Prostate gland (tissue), 2 donors: Measurements from ENCODE around the gene FAM72B.
"Not testable (repeated sequence)": the region's sequence is repeated elsewhere in the genome, so short reads cannot be mapped to it uniquely, and the experiment has no call there.

Experiments used
- CTCF ChIP-seq, 4 experiments: fragments of 200-600 bp in 2 of 4; fragments of 450-650 bp in 2 of 4; sonication (generic) in 2 of 4; IDR thresholded peaks; 1 replicate in 3 of 4; 2 replicates in 1 of 4; pipeline ENCODE4 v1.5.1; 2016 to 2019; ENCODE audit warnings: antibody characterized with exemption in 4 of 4, mild to moderate bottlenecking in 2 of 4, moderate library complexity in 2 of 4
- POLR2A ChIP-seq: fragments of 450-650 bp; IDR thresholded peaks from one replicate; pipeline ENCODE4 v1.6.1; 2016; ENCODE audit warnings: antibody characterized with exemption, mild to moderate bottlenecking

- not testable (repeated sequence) for TF ChIP-seq CTCF (IDR thresholded peaks at IDR 0.05); POLR2A
Observed at GRCh38 chr1:121192512-121192911, 8.4 kb upstream of the FAM72B start.
